RWPE1 (cell line): ENCODE results near the gene KRT6C.

Source experiments
- CTCF ChIA-PET: fragments of 350-600 bp; sonication (Branson Sonifier 250); formaldehyde crosslinking; extraction: SDS; loops from one replicate; lab custom pipeline; 2021; lab: Yijun Ruan, JAX
- POLR2A ChIA-PET: fragments of 400-600 bp; formaldehyde crosslinking; extraction: SDS; loops from one replicate; lab custom pipeline; 2020; ENCODE audit warnings: antibody characterized with exemption; ENCODE audit not compliant: low non-redundant PET; lab: Yijun Ruan, JAX
- DNase-seq: peaks from one replicate; pipeline ENCODE4 v3.0.0; 2012; ENCODE audit warnings: low spot score
- H3K27ac ChIP-seq: fragments of 450-650 bp; 2 replicates; pipeline ENCODE4 v1.5.1; 2017
- TF ChIP-seq, protein P1 (sequence below): fragments of 450-650 bp; conservative IDR thresholded peaks from 2 replicates; pipeline ENCODE4 v1.5.1; 2017; ENCODE audit warnings: low read depth, mild to moderate bottlenecking

Gene KRT6C

DNA sequence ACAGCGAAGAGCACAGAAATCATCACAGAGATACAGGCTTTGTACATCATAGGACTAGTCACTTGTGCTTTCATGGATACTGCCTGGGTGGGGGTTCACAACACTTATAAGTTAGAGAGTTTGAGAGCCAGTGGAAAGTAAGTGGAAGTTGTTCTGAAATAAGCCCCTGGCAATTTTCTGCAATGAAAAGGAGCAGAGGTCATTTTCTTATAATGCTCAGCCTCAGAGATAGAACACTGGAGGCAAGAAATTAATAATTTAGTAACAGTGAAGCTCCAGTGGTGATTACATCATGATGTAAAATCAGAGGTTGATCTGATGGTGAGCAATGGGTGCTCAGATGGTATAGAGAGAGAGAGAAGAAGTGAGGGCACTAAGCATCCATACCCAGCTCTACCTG lies 13.6 kb upstream of the KRT6C start:
- ChIA-PET POLR2A (no interaction called here), CTCF (interaction anchor here (0.6 to 1.1 kb wide), 2 partner anchors 9 to 40 kb away, joined by 3 to 5 read pairs; no protein-coding TSS in a partner anchor)
- TF ChIP-seq, protein P1, sequence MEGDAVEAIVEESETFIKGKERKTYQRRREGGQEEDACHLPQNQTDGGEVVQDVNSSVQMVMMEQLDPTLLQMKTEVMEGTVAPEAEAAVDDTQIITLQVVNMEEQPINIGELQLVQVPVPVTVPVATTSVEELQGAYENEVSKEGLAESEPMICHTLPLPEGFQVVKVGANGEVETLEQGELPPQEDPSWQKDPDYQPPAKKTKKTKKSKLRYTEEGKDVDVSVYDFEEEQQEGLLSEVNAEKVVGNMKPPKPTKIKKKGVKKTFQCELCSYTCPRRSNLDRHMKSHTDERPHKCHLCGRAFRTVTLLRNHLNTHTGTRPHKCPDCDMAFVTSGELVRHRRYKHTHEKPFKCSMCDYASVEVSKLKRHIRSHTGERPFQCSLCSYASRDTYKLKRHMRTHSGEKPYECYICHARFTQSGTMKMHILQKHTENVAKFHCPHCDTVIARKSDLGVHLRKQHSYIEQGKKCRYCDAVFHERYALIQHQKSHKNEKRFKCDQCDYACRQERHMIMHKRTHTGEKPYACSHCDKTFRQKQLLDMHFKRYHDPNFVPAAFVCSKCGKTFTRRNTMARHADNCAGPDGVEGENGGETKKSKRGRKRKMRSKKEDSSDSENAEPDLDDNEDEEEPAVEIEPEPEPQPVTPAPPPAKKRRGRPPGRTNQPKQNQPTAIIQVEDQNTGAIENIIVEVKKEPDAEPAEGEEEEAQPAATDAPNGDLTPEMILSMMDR = no peak
- peak overlapping the region; percentile 69 for H3K27ac ChIP-seq
- DNase-seq = no peak

DNA sequence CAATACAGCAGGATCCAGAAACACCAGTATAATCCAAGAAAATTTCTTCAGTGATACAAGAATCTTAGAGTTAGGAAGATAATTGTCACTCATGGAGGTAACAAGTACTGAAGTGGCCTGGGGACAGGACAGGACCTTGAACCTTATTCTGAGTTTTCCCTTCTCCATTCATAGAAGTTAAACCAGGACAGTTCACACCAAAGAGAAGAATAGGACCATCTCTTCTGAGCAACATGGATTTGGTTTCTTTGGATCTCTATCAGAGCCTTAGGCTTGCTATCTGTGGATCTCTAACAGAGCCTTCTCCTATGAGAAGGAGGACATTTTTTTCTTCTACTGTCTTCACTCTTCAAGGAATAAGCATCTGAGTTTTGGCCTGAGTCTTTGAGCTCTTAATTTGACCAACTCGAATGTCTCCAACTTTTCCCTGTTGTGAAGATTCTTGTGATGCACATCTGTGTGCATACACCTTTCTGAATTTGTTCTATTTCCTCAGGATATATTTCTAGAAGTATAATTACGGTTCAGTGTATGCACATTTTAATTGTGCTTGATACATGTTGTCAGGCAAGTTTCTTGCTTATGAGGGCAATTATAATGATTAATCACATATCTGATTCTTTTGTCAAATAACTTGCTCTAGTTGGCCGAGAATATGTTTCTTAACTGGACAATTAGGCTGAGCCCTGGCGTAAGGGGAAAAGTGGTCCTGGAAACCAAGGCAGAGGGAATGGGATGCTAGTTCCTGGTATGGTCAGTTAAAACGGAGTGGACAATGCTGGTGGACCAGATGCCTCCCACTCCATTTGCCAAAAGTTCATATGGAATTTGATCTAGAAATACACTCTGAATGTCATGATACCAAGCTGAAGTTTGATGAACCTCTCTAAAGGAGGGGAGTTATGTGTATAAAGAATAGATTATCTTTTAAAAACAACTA lies 12.8 kb upstream of the KRT6C start:
- ChIA-PET CTCF (interaction anchor here (0.6 to 1.1 kb wide), 2 partner anchors 10 to 39 kb away, joined by 3 to 5 read pairs; no protein-coding TSS in a partner anchor), POLR2A (no interaction called here)
- H3K27ac ChIP-seq = no peak overlapping the region
- no peak for DNase-seq
- TF ChIP-seq, protein P1 = no peak

DNA sequence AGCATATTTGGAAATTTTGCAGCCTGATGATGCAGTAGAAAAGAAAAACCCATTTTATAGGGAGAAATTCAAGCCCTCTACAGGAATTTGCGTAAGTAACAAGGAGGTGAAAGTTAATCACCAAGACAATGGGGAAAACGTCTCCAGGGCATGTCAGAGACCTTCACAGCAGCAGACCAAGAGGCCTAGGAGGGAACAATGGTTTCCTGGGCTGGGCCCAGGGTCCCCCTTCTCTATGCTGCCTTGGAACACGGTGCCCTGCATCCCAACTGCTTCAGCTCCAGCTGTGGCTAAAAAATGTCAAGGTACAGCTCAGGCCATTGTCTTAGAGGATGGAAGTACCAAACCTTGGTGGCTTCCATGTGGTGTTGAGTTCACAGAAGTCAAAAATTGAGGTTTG lies 6.5 kb upstream of the KRT6C start:
- TF ChIP-seq, protein P1 = no peak
- POLR2A ChIA-PET = no interaction called here

DNA sequence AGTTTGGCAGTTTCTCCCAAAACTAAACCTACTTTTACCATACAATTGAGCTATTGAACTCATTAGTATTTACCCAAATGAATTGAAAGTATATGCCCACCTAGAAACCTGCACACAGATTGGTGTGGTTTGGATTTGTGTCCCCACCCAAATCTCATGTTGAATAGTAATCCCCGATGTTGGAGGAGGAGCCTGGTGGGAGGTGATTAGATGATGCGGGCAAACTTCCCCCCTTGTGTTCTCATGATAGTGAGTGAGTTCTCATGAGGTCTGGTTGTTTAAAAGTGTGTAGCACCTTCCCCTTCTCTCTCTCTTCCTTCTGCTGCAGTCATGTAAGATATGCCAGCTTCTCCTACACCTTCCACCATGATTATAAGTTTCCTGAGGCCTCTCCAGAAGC lies 4.0 kb upstream of the KRT6C start:
- TF ChIP-seq, protein P1 = no peak
- ChIA-PET CTCF (no interaction called here), POLR2A (no interaction called here)

More for the DNA sequence above, 6.5 kb upstream of the KRT6C start:
- CTCF ChIA-PET = no interaction called here
- DNase-seq = no peak
- no peak overlapping the region for H3K27ac ChIP-seq

DNA sequence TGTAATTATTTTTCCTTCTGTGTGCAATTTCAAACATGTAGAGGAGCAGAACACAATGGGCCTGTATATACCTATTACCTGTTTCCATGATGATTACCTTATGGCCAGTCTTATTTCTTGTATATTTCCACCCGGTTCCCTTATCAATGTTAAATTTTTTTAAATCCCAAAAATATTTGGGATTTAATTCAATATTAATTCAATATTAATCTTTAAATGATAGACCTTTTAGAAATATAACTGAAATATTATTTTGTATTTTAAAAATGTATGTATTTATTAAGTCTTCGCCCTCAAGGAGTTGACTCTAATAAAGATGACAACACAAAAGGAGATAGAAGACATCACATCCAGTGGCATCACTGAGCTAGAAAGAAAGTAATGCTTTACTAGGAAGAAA lies 607 bp upstream of the KRT6C start:
- DNase-seq = no peak
- ChIA-PET CTCF (no interaction called here), POLR2A (no interaction called here)
- H3K27ac ChIP-seq = no peak overlapping the region
- TF ChIP-seq, protein P1 = no peak

More for the DNA sequence above, 4.0 kb upstream of the KRT6C start:
- no peak overlapping the region for H3K27ac ChIP-seq
- no peak for DNase-seq

DNA sequence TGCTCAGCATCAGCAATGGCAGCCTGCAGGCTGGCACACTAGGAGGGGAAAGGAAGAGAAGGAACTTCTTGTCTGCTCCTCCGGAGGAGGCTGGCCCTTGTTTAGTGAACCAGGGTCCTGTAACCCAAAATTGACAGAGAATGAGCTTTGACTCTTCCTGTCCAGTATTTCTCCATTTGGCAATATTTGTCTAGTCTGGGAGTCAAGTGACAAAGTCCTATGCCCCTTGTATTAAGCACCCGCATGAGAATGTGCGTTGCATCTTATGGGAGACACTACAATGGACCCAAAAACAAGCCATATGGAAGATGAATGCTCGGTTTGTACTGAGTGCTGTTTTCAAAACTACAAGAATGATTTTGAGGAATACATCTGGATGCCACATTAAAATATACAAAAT lies 3.8 kb downstream of the KRT6C start:
- no peak for DNase-seq
- H3K27ac ChIP-seq = no peak overlapping the region
- CTCF ChIA-PET = interaction anchor here (0.6 kb wide), 1 partner anchor 139 kb away, joined by 4 read pairs; no protein-coding TSS in a partner anchor
- POLR2A ChIA-PET = no interaction called here
- TF ChIP-seq, protein P1 = no peak
